HG02588 (cell line): ENCODE measurements around the gene BRAT1.
"Not testable (repeated sequence)": the region's sequence is repeated elsewhere in the genome, so short reads cannot be mapped to it uniquely, and the experiment has no call there.

ENCODE experiments used
- ATAC-seq: cut with Tn5 transposase; IDR thresholded peaks from one replicate; pipeline ENCODE4 v1.9.1; 2021; ENCODE audit warnings: mild to moderate bottlenecking, moderate library complexity; ENCODE audit not compliant: unreplicated experiment

The BRAT1 gene

DNA sequence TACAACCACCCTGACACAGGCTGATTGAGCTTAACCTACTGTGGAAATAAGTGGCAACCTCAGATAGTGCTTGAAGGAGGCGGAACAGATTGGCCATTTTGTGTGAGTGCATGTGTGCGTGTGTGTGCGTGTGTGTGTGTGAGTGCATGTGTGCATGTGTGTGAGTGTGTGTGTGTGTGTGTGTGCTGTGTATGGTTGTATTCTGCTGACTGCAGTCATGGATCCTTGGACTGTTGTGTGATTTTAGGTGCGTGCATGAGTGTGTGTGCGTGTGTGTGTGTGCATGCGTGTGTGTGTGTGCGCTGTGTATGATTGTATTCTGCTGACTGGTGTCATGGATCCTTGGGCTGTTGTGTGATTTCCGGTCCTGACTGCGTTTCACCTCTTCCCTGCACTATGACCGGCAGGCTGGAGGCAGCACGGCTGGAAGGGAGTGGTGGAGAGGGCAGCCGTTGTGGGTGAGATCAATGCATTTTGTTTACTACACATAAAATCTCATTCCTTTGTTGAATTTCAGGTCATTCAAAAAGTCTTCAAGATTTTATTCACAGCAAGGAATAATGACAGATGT lies 9.7 kb upstream of the BRAT1 start:
- no peak for ATAC-seq

DNA sequence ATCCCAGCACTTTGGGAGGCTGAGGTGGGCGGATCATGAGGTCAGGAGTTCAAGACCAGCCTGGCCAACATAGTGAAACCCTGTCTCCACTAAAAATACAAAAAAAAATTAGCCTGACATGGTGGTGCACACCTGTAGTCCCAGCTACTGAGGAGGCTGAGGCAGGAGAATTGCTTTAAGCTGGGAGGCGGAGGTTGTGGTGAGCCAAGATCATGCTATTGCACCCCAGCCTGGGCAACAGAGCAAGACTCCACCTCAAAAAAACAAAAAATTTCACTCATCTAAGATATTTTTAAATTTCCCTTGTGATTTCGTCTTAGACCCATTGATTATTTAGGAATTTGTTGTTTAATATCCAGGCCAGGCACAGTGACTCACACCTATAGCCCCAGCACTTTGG lies 8.6 kb upstream of the BRAT1 start:
- not testable (repeated sequence) for ATAC-seq

DNA sequence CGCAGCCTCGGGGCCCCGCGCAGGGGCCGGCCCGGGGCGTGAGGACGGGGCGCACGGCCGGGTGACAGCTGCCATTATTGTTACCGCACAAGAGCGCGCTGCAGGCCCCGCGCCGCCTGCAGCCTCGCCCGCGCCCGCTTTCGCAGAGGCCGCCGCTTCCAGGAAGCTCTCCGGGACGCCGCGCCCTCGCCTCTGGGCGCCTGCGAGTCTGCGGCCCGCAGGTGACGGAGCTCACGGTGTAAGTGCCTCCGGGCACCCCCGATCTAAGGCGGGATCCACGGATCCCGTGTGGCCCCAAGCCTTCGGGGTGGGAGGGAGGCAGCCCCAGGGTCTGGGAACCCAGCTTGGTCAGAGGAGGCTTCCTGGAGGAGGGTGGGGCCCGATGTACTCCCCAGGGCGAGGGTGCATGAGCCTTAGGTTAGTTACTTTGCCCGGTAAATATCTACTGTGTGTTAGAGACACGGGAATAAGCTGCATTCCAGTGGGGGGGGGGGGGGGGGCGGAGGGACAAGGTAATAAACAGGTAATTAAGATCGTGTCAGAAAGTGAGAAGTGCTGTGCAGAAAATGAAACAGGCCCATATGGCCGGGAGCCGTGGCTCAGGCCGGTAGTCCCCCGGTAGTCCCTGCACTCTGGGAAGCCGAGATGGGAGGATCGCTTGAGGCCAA lies 4.1 kb upstream of the BRAT1 start:
- ATAC-seq, result peak; percentile 4

DNA sequence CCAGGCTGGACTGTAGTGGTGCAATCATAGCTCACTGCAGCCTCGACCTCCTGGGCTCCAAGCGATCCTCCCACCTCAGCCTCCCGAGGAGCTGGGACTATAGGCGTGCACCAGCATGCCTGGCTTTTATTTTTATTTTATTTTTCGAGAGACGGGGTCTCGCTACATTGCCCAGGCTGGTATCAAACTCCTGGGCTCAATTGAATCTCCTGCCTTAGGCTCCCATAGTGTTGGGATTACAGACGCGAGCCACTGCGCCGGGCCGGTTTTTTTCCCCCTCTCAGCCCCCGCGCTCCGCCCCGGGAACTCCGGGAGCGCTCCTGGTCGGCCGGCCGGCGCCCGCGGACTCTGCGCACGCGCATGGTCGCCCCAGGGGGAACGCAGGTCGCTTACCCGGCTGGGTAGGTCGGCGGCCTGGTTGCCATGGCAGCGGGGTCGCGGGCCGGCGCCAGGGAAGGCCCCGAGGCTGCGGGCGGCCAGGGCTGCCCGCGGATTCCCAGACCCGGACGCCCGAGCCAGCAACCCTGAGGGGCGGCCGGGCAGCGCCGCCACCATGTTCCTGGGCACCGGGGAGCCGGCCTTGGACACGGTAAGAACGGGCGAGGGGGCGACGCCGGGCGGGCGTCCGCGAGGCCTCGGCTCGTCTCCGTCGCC lies 3.4 kb upstream of the BRAT1 start, which contains the start of gene IQCE:
IQCE (plus strand) TSS at position 351 of the 654 bp plus-strand sequence; CDS start at position 554, 203 bp downstream.
- ATAC-seq, result peak; percentile 63

DNA sequence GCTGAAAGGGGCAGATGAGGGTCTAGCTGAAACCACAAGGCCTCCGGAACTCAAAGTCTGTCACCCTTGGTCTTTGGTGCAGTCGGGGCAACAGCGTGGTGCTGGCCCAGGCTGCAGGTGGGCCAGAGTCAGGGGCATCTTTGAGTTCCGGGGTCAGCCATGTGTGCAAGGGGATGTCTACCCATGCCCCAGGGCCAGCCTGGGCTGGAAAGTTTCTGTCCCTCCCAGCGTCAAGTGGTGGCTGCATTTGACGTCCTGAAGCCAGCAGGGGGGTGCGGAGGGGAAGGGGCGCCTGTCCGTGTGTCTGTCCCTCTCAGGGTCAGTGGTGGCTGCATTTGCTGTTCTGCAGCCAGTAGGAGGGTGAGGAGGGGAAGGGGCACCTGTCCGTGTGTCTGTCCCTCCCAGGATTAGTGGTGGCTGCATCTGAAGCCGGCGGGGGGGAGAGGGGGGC lies 638 bp downstream of the BRAT1 start:
- no peak for ATAC-seq

DNA sequence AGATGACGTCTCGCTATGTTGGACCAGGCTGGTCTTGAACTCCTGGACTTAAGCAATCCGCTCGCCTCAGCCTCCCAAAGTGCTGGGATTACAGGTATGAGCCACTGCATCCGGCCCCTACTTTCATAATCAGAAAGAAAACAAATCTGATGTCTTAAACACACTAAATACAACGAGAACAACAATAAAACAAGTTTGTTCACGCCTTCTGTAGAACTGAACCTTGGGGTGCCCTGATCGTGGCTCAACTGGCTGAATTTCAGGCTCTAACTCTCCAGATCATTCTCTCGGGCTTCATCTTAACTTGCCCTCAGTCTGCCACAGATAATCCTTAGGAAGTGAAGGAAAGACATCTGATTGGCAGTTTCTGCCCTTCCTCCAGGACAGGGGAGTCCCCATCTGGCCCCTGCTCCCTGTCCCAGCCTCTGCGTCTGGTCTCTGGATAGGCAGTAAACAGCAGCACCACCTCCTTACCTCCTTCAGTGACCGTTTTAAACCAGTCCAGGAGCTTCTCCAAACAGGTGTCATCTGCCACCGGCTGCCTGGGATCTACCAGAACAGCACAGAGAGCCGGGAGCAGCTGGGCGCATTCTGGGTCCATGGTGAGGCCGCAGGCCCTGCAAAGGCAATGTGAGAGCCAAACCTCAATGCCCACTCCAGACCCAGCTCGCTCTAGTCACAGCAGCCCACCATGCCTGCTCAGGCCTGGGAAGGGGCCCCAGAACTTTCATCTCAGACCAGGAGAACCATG lies 1.3 kb downstream of the BRAT1 start:
- no peak for ATAC-seq

DNA sequence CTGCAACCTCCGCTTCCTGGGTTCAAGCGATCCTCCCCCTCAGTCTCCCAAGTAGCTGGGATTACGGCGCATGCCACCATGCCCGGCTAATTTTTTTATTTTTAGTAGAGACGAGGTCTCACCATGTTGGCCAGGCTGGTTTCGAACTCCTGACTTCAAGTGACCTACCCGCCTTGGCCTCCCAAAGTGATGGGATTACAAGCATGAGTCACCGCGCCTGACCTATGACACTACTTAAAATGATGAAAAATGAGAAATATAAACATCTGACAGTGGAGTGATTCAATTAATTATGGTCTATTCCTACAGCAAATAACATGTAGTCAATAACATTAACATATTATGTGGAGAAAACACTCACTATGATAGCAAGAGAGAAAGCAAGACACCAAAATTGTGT lies 2.2 kb downstream of the BRAT1 start:
- ATAC-seq, result no peak

DNA sequence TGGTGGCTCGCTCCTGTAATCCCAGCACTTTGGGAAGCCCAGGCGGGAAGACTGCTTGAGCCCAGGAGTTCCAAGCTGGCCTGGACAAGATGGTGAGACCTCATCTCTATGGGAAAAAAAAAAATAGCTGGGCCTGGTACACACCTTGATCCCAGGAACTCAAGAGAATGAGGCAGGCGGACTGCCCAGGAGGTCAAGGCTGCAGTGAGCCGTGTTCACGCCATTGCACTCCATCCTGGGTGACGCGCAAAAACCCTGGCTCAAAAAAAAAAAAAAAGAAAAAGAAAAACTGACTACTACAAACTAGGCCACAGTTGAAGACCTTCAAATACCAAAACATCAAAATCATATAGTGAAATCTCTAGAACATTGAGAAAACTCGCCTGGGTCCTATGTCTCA lies 3.9 kb downstream of the BRAT1 start:
- no peak for ATAC-seq

DNA sequence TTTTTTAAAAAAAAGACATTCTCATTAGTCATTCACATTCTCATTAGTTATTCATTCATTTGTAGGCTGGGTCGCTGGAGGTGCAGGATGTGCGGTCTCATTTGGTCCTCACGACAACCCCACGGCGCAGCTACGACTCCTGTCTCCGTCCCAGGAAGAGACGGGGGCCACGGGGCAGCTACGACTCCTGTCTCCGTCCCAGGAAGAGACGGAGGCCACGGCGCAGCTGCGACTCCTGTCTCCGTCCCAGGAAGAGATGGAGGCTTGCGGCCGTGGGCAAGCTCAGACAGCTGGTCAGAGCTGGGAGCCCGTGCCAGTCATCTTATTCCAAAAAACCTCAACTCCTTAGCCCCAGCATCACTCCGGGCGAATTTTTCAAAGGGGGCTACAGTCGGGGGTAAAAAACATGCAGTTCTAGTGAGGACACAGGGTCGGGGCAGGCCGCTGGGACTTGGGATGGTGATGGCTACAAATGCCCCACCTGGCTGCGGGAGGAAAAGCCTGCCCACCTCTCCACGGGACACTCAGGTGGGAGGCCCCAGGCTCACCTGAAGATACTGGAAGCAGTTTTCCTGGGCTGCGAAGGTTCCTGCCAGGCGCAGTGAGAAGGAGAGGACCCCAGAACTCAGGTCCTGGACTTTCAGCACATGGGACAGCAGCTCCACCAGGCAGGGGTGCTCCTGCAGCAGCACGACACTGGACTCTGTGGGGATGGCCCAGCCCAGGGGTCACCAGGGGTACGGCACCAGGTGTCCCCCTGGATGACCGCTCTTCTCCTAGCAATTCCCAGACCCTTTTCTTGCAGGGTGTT lies 8.3 kb downstream of the BRAT1 start:
- ATAC-seq, result no peak

DNA sequence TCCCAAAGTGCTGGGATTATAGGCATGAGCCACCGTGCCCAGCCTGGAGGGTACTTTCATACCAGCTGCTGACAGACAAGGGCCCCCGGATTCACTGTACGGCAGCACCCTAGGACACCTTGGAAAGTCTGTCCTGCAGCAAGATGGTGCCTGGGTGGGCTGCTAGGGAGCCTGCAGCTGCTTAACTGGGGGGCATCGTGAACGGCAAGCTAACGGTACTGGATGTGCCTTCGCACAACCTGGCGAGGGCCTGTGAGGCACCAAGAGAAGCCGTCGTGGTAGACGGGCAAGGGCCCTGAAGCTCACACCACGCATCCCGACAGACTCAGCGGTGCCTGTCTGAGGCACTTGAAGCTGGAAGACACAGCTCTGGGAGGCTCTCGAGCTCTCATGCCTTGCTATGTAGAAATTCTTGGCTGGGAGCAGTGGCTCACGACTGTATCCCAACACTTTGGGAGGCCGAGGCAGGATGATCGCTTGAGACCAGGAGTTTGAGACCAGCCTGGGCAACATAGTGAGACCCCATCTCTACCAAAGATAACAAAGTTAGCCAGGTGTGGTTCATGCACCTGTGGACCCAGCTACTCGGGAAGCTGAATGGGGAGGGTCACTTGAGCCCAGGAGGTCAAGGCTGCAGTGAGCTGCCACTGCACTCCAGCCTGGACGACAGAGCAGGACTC lies 9.4 kb downstream of the BRAT1 start:
- ATAC-seq, result no peak

DNA sequence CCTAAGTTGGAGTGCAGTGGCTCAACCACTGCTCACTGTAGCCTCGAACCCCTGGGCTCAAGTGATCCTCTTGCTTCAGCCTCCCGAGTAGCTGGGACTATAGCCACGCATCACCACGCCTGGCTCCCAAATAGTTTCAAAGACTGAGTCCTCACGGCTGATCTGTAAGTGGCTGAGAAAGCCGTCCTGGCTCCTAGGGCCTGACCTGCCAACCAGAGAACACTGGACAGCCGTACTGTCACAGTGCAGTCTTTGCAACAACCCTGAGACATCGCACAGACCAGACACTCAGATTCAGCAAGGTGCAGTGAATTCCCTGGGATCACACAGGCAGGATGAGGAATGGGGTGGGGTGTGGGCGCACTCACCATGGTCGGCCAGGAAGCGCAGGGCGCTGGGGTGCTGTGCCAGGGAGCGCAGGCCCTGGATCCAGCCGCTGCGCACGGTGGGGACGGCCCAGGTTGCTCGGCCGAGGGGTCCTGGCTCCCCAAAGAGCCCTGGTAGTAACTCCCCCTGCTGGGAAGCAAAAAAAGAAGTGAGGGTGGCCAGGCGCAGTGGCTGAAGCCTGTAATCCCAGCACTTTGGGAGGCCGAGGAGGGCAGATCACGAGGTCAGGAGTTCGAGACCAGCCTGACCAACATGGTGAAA lies 10.7 kb downstream of the BRAT1 start:
- no peak for ATAC-seq

DNA sequence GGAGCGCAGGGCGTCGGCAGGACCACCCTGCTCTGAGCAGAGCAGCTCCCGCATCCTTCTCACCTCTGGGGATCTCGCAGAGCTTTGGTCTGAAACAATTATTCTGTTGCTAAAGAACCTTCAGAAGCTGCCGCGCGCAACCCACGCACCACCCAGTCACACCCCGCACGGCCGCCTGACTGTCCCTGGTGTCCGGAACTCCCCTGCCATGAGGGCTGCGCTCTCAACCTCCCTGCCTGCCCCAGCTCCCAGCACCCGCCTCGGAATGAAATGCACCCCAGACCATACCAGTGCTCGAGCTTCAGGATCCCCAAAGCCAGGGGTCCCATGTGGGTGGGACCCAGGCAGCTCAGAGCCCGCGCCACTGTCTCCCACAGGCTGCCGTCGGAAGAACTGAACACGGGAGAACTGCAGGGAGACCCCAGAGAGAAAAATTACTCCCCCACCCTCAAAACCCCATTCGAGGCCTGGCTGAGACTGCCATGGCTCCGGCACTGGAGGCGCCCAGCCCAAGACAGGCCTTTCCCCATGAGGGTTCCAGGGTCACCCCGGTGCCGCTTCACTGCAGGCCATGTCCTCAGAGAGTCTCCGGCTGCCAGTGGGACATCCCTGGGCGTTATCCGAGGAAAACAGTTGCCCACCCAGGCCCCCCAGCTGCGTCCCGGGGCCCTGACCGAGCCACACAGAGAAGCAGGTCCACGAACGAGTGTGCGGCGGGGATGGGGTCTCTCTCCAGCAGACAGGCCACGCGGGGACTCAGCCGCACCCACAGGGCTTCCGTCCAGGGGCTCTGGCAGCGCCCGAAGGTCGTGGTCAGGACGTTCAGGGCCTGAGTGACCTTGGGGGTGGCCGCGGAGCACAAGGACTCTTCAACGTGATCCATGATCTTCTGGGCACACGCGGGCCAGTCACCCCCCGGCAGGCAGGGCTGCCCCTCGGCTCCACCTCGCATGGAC lies 12.1 kb downstream of the BRAT1 start:
- no peak for ATAC-seq

DNA sequence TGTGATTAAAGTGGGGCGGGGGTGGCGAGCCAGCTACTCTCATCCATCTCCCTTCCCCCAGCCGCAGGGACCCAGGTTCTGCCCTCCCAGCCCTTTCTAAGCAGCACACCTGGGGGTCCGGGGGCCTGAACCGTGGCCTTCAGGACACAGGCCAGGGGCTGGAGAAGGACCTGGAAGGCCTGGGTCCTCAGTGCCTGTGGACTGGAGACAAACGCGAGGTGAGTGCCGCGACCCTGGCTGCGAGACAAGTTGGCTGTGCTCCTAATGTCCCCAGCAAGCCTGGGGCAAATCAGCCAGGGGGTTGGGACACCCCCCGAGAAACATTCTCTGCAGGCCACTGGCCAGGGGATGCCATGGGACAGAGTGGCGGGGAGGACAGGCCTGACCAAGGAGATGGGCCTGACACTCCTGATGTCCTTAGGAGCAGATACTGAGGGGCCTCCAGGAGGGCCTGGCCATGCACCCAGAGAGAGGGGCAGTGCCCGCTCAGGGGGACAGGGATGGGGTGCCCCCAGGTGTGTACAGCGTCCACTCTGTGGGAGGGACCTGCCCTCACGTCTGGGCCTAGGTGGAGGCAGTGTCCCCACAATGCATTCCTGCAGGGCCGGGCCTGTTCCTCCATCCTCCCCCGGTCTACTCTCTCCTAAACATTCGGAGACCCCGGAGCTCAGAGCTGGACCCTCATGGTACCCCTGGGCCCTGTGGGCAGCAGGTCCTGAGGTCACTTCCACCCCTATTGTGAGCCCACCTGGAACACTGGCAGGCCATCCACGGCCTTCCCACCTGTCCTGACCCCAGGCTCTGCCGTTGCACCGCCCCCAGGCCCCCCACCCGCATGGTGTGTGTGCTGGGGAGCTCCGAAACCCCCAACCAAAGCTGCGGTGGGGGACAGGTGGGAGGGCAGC lies 13.1 kb downstream of the BRAT1 start:
- no peak for ATAC-seq

DNA sequence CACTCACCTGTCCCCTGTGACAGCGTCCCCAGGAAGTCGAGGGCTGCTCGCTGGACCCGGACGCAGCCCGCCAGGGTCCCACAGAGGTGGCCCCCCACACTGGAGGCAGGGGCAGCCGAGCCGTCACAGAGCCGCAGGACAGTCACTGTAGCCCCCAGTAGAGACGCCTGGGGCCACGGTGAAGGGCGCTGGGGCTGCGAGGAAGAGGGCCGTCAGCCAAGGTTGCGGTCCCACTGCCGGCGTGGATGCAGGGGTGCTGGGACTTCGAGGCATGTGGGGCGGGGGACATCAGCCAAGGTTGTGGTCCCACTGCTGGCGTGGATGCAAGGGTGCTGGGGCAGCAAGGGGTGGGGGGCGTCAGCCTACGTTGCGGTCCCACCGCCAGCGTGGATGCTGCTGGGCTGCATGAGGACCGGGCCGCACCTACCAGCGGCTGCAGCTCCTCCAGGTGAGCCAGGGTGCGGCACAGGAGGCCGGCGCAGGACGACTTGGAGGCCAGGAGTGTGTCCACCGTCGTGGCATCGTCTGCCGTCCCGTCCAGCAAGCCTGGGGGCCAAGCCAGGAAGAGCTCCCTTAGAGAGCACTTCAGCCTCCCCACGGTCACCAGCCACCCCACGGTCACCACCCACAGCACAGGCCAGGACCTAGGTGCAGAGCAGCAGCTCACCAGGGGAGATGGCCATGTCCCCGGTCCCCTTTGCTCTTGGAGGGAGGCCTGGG lies 13.9 kb downstream of the BRAT1 start:
- no peak for ATAC-seq

DNA sequence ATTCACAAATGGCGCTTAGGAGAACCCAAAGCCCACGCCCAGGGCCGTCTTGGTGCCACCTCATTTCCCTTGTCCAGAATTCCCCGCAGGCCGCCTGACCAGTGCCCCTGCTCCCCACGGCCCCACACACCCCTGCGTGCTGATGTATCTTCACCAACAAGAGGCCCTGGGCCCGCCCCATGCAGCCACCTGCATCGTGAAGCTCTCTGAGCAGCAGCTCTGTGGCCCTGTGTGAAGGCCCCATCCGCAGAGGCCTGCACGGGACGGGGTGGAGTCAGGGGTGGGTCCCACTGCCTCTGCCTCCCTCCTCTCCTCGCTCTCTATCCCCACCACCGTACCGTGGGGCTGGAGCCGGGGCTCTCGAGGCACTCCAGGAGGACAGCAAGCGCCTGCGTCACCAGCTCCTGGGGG lies 14.7 kb downstream of the BRAT1 start:
- ATAC-seq, result no peak

DNA sequence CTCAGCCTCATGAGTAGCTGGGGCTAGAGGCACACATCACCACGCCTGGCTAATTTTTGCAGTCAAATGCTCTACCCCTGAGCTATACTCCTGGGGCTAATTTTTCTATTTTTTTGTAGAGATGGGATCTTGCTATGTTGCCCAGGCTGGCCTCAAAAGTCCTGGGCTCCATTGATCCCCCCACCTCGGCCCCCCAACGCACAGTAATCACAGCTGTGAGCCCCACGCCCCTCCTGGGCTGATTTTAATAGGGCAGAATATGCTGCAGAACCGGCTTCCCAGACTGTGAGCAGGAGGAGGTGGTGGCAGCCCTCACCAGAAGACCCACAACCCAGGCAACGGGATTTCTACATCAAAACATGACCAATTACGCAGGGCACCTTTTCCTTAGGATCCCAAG lies 15.2 kb downstream of the BRAT1 start:
- no peak for ATAC-seq
